HG03575 (cell line): ENCODE results near the gene FGF12.
"Not testable (repeated sequence)": the region's sequence is repeated elsewhere in the genome, so short reads cannot be mapped to it uniquely, and the experiment has no call there.

Experiments used
- ATAC-seq: cut with Tn5 transposase; IDR thresholded peaks from one replicate; pipeline ENCODE4 v1.9.1; 2021; ENCODE audit not compliant: unreplicated experiment, insufficient number of reproducible peaks, low FRiP score; ENCODE audit errors: extremely low read depth

Gene FGF12

GRCh38 chr3:192727032-192727847 lies at the start of gene FGF12:
Gene FGF12, minus strand, starts transcription at chr3:192727541.
- ATAC-seq, result no peak

GRCh38 chr3:192774341-192774740 lies 47.0 kb upstream of the FGF12 start:
- ATAC-seq, result not testable (repeated sequence)

- no peak for ATAC-seq
Observed at GRCh38 chr3:192772240-192772894, 45.0 kb upstream of the FGF12 start.

- no peak for ATAC-seq
Observed at GRCh38 chr3:192758654-192759053, 31.3 kb upstream of the FGF12 start.

DNA sequence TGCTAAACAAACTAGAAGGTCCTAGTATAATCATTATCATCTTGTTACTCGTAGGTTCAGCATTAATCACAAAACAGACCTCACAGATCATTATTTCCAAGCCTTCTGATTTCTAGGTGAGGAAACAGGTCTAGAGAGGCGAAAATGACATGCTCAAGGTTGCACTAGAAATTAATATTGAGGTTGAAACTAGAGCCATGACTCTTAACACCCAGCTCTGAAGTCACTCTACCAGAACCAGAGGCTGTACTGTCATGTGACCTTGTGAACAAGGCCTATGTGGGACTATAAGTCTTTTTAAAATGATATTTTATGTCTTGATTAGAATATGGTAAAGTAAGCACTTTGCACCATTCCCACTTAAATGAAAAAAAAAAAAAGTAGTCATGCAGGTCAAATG lies 23.8 kb upstream of the FGF12 start:
- no peak for ATAC-seq

GRCh38 chr3:192750201-192750600 lies 22.9 kb upstream of the FGF12 start:
- ATAC-seq, result no peak

GRCh38 chr3:192747746-192748145 lies 20.4 kb upstream of the FGF12 start:
- ATAC-seq, result no peak

DNA sequence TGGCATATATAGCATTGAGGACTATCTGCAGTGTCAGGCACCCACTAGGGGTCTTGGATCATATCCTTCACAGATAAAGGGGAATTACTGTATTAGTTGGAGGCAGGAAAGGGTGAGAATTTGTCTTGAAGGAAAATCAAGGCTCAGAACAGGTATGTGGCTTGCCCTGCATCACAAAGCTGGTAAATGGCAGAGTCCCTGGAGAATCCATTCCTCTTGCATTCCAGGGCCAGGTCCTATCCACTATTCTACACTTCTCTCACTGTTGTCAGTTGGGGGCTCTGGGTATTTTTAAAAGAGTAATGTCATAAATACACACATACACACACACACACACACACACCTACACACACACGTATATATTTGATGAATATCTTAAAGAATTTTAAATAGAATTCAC lies 19.8 kb upstream of the FGF12 start:
- no peak for ATAC-seq

DNA sequence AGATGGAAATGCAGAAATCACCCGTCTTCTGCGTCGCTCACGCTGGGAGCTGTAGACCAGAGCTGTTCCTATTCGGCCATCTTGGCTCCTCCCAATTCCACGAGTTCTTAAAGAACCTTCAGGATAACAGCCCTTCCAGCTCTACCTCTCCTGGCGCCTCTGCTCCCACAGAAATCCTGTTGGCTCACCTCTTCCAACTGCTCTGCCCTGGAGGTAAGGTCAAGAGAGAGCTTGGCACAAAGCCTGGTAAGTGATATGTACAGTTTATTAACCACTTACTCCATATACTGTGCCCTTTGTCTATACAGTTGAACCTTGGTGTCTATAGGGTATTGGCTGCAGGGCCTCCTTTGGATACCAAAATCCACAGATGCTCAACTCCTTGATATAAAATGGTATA lies 17.8 kb upstream of the FGF12 start:
- no peak for ATAC-seq

DNA sequence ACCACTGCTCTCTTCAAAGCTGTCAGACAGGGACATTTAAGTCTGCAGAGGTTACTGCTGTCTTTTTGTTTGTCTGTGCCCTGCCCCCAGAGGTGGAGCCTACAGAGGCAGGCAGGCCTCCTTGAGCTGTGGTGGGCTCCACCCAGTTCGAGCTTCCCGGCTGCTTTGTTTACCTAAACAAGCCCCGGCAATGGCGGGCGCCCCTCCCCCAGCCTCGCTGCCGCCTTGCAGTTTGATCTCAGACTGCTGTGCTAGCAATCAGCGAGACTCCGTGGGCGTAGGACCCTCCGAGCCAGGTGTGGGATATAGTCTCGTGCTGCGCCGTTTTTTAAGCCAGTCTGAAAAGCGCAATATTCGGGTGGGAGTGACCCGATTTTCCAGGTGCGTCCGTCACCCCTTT lies 17.3 kb upstream of the FGF12 start:
- not testable (repeated sequence) for ATAC-seq

DNA sequence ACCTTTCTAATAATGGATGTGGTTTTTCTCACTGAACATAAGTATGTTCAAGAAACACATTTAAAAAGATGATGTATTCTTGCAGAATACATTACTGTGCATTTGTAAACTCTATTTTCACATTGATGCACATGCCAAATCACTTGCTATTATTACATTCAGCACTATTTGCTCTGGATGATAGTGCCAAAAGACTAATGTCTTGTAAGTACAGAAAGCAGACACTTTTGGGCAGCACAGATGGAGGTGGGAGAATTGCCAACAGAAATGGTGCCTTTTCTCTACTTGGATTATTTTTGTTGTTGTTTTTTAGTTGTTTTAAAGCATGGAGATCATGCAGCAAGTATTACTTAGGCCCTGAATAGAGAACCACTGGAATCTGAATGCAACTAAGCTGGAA lies 10.2 kb upstream of the FGF12 start:
- no peak for ATAC-seq

- no peak for ATAC-seq
Observed at GRCh38 chr3:192731233-192731632, 3.9 kb upstream of the FGF12 start.

DNA sequence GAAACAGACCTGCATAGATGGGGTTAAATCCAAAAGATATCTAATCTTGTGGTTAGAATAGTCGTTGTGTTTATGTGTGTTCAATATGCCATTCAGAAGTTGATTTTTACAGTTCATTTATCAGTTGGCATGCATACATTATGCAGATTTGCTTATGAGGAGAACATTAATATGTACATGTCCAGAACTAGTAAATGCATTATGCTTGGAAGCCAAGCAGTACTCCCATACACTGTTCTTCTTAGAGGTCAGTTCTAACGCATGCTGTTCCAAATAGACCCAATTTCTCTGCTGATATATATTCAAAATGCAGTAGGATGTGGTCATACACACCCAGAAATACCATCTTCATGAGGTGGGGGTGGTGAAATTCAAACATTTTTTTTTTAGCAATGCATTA lies 956 bp downstream of the FGF12 start:
- ATAC-seq, result no peak

- ATAC-seq, result no peak
Observed at GRCh38 chr3:192719964-192720363, 7.4 kb downstream of the FGF12 start.

- no peak for ATAC-seq
Observed at GRCh38 chr3:192718156-192718555, 9.2 kb downstream of the FGF12 start.

- no peak for ATAC-seq
Observed at GRCh38 chr3:192715126-192715525, 12.2 kb downstream of the FGF12 start.

- ATAC-seq, result not testable (repeated sequence)
Observed at GRCh38 chr3:192711126-192711525, 16.2 kb downstream of the FGF12 start.

- ATAC-seq, result no peak
Observed at GRCh38 chr3:192710366-192710765, 17.0 kb downstream of the FGF12 start.

- no peak for ATAC-seq
Observed at GRCh38 chr3:192706272-192706671, 21.1 kb downstream of the FGF12 start.

DNA sequence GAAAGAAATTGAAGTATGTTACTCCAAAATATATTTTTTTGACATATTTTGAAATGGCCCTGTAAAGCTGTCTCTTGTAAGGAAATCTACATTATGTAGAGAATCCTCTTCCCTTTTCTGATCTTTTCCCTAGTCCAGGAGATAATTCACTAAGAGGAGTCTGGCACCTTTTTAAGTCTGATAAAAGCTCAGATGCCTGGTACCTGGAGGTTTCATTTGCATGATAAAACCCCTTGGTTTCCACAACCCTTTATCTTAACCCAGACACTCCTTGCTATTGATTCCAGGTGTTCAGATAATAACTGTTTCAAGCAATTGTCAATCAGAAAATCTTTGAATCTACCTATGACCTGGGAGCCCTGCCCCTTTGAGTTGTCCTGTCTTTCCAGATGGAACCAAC lies 26.5 kb downstream of the FGF12 start:
- no peak for ATAC-seq
